GM12878 (cell line): Measurements from ENCODE around the gene KIF9. TPM values are rescaled to one million over a fixed set of nuclear protein-coding genes. Genes with fewer than 3 reads are reported as not detected.

ENCODE experiments used
- ATAC-seq: fragments of 200-7000 bp; cut with Tn5 transposase; 3 replicates; pipeline ENCODE4 v1.9.1; 2020; ENCODE audit warnings: mild to moderate bottlenecking, moderate library complexity
- BruUV-seq: library from RNA; stranded (reverse); fragments of 400-500 nt; replicated peaks from 2 replicates; lab custom pipeline; 2021; lab: Mats Ljungman, UMichigan
- CTCF ChIA-PET: fragments of 300-600 bp; sonication (Branson Sonifier 250); formaldehyde crosslinking; extraction: SDS; loops from one replicate; lab custom pipeline; 2021; ENCODE audit warnings: inconsistent platforms; lab: Yijun Ruan, JAX
- POLR2A ChIA-PET: fragments of 350-600 bp; formaldehyde crosslinking; extraction: SDS; loops from one replicate; lab custom pipeline; 2021; ENCODE audit warnings: inconsistent platforms; lab: Charles Lee
- RAD21 ChIA-PET: fragments of 300-600 bp; sonication (Branson Sonifier 250); formaldehyde crosslinking; loops from one replicate; lab custom pipeline; 2023; ENCODE audit warnings: antibody characterized with exemption; ENCODE audit not compliant: unreplicated experiment; lab: Charles Lee
- SMC1A ChIA-PET: fragments of 300-600 bp; sonication (Branson Sonifier 250); formaldehyde crosslinking; loops from one replicate; lab custom pipeline; 2023; ENCODE audit not compliant: unreplicated experiment, uncharacterized antibody; lab: Charles Lee
- DNase-seq: peaks from one replicate; pipeline ENCODE4 v3.0.0-alpha.2; 2011; ENCODE audit warnings: low read depth, low spot score
- FAIRE-seq: peaks from 3 replicates; lab custom pipeline; 2011; peaks lifted over from hg19 to GRCh38; lab: Jason Lieb, UNC
- H2AFZ ChIP-seq: 2 replicates; pipeline ENCODE4 v1.6.0; 2011; ENCODE audit warnings: low read depth, low read length, control low read depth; ENCODE audit not compliant: control insufficient read depth
- H3K27ac ChIP-seq: 2 replicates; pipeline ENCODE4 v1.5.1; 2011; ENCODE audit warnings: control low read depth; ENCODE audit not compliant: control insufficient read depth, insufficient read depth
- H3K27me3 ChIP-seq, 2 experiments: replicated peaks in 1 of 2; 2 replicates each; pipeline versions ENCODE4 v1.6.0 to v1.6.1; 2011; ENCODE audit warnings: low read length in 1 of 2; ENCODE audit not compliant: control insufficient read depth in 2 of 2, insufficient read depth in 2 of 2
- H3K36me3 ChIP-seq, 2 experiments: 2 replicates each; pipeline ENCODE4 v1.5.1; 2011; ENCODE audit warnings: low read length in 1 of 2; ENCODE audit not compliant: control insufficient read depth in 2 of 2, insufficient read depth in 2 of 2
- H3K4me1 ChIP-seq: 2 replicates; pipeline ENCODE4 v1.6.1; 2011; ENCODE audit warnings: mild to moderate bottlenecking, low read length, moderate library complexity, mixed read lengths; ENCODE audit not compliant: control insufficient read depth, insufficient read depth
- H3K4me2 ChIP-seq: 2 replicates; pipeline ENCODE4 v1.6.0; 2011; ENCODE audit warnings: control low read depth; ENCODE audit not compliant: control insufficient read depth, insufficient read depth
- H3K4me3 ChIP-seq: fragments of 200-600 bp; sonication (generic); 2 replicates; pipeline ENCODE4 v1.5.1; 2016
- H3K79me2 ChIP-seq: 2 replicates; pipeline ENCODE4 v1.6.0; 2011; ENCODE audit warnings: low read length; ENCODE audit not compliant: control insufficient read depth, insufficient read depth
- H3K9ac ChIP-seq: 2 replicates; pipeline ENCODE4 v1.8.0; 2011; ENCODE audit warnings: low read length, control low read depth, mixed read lengths; ENCODE audit not compliant: control insufficient read depth, insufficient read depth
- H3K9me3 ChIP-seq: replicated peaks from 3 replicates; pipeline ENCODE4 v1.5.1; 2011; ENCODE audit warnings: mild to moderate bottlenecking, low read length; ENCODE audit not compliant: control insufficient read depth, insufficient read depth
- H4K20me1 ChIP-seq: 2 replicates; pipeline ENCODE4 v1.6.0; 2011; ENCODE audit not compliant: control insufficient read depth, insufficient read depth
- NFIC ChIP-seq: IDR thresholded peaks from 2 replicates; pipeline ENCODE4 v1.6.1; 2012; ENCODE audit warnings: low read depth, mild to moderate bottlenecking, inconsistent platforms, low read length, moderate library complexity
- SPI1 ChIP-seq: IDR thresholded peaks from 2 replicates; pipeline ENCODE4 v1.6.1; 2011; ENCODE audit warnings: low read depth, mild to moderate bottlenecking, low read length, moderate library complexity, borderline replicate concordance; ENCODE audit not compliant: insufficient read depth
- TBL1XR1 ChIP-seq: IDR thresholded peaks from 2 replicates; pipeline ENCODE4 v1.6.1; 2012; ENCODE audit warnings: low read depth, low read length, improper control_type of control experiment
- ZNF592 ChIP-seq: fragments of 450-650 bp; IDR thresholded peaks from 2 replicates; pipeline ENCODE4 v1.6.1; 2017; ENCODE audit warnings: mild to moderate bottlenecking, moderate library complexity
- WGBS: methylation state at CpG from one replicate; pipeline ENCODE4 v1.1.6; 2016; ENCODE audit warnings: low lambda C conversion rate; ENCODE audit not compliant: insufficient replicate concordance, insufficient coverage; ENCODE audit errors: missing lambda C conversion rate; 5-methylcytosine and 5-hydroxymethylcytosine counted together
- in situ Hi-C: fragments of 300-500 bp; cut with MboI; formaldehyde crosslinking; loops from 9 replicates; pipeline ENCODE4 v1.14.3; 2018; ENCODE audit warnings: mixed read lengths
- intact Hi-C: fragments of 100-400 bp; cut with micrococcal nuclease; formaldehyde crosslinking; loops from one replicate; pipeline ENCODE4 v1.14.2; 2022; ENCODE audit not compliant: unreplicated experiment
- polyA plus RNA-seq, 11 experiments: library from polyadenylated mRNA; depleted of rRNA in 4 of 11; unstranded in 6 of 11; stranded (reverse) in 5 of 11; fragments of >200 nt; fragmentation: Nextera tagmentation in 4 of 11; fragmentation: Illumina TruSeq in 1 of 11; extraction: Ambion mirVana in 4 of 11; extraction: Trizol in 1 of 11; gene quantifications; 1 replicate in 1 of 11; 2 replicates in 10 of 11; pipeline versions ENCODE4 v1.2.1 to v1.2.3, GENCODE V29; 2011 to 2016; ENCODE audit warnings: inconsistent platforms in 2 of 11, missing spikeins in 2 of 11, low read depth in 1 of 11
- total RNA-seq, 4 experiments: library from RNA; depleted of rRNA in 3 of 4; stranded (reverse); fragments of >200 nt in 3 of 4; fragmentation: Illumina TruSeq in 1 of 4; extraction: Trizol in 1 of 4; gene quantifications; 2 replicates each; pipeline versions ENCODE4 v1.2.1 to v1.2.3, GENCODE V29; 2013 to 2021

Gene KIF9
- total and polyA plus RNA-seq, 10 of the 15 experiments (the other 5 are each of a cell fraction or from before 2014, with no cell fraction given) = 3.0 to 10.2 (median 5.9) TPM

- no peaks in the 10 kb centered on the region for H3K36me3 ChIP-seq
- POLR2A ChIA-PET = interaction anchor here (0.5 to 1.8 kb wide), 3 partner anchors 28 to 332 kb away, joined by 3 to 5 read pairs (median 4); no protein-coding TSS in a partner anchor
- no peak overlapping the region for H3K4me2 ChIP-seq
- BruUV-seq = no TSS peak
- no peak overlapping the region for H3K4me3 ChIP-seq
- FAIRE-seq (no peak), ATAC-seq (peak; percentile 18; the same call in 1 of the 3 replicates), DNase-seq (no peak)
- CTCF ChIA-PET = interaction anchor here (0.9 kb wide), 1 partner anchor 16 kb away, joined by 3 read pairs; no protein-coding TSS in a partner anchor
- no peak overlapping the region for H3K27ac ChIP-seq
- H3K9ac ChIP-seq = no peak overlapping the region
- H3K27me3 ChIP-seq = no peaks in the 10 kb centered on the region
- H3K4me1 ChIP-seq = peaks cover 11% of the 10 kb centered on the region
- no peaks in the 10 kb centered on the region for H3K9me3 ChIP-seq
- intact Hi-C loops (no loop called here), in situ Hi-C loops (no loop called here)
- RAD21 ChIA-PET = interaction anchor here (1.5 to 1.6 kb wide), 2 partner anchors 101 to 339 kb away, joined by 3 to 6 read pairs; partner anchors contain the start of gene SETD2
- SMC1A ChIA-PET = interaction anchor here (0.7 to 1.8 kb wide), 5 partner anchors 11 to 101 kb away, joined by 3 to 7 read pairs (median 4); no protein-coding TSS in a partner anchor
- no peak overlapping the region for H2AFZ ChIP-seq
- WGBS = 60% methylated on average over 10 of the region's 10 CpGs
- no peaks in the 10 kb centered on the region for H4K20me1 ChIP-seq
- no peaks in the 10 kb centered on the region for H3K79me2 ChIP-seq
- TF ChIP-seq ZNF592 (no peak), TBL1XR1 (no peak), NFIC (0 out of 2 replicates have a peak, but pooled peaks have one; percentile 10), SPI1 (peak; percentile 53; the same call in 1 of the 2 replicates)
These were observed 16.7 kb downstream of the KIF9 start for GRCh38 chr3:47265725-47266428.
